Large intestine (tissue), 3 donors: ENCODE data around the gene FRMPD2. TPM values are rescaled to one million over a fixed set of nuclear protein-coding genes. Genes with fewer than 3 reads are reported as not detected.

Experiments used
- DNase-seq, 2 donors: peaks; one replicate each; pipeline versions ENCODE4 v3.0.0 to v3.0.0-alpha.2; 2013
- H3K27ac ChIP-seq: one replicate; pipeline ENCODE4 v1.5.1; 2013; ENCODE audit warnings: low read length
- H3K27me3 ChIP-seq: 2 replicates; pipeline ENCODE4 v1.6.1; 2013; ENCODE audit warnings: low read length; ENCODE audit not compliant: control insufficient read depth, insufficient read depth
- H3K36me3 ChIP-seq: 2 replicates; pipeline ENCODE4 v1.6.1; 2013; ENCODE audit warnings: low read length; ENCODE audit not compliant: control insufficient read depth, insufficient read depth
- H3K4me1 ChIP-seq: one replicate; pipeline ENCODE4 v1.6.1; 2013; ENCODE audit warnings: low read length; ENCODE audit not compliant: control insufficient read depth, insufficient read depth
- H3K4me3 ChIP-seq: one replicate; pipeline ENCODE4 v1.5.1; 2013; ENCODE audit warnings: low read length
- H3K9me3 ChIP-seq: one replicate; pipeline ENCODE4 v1.6.1; 2013; ENCODE audit warnings: mild to moderate bottlenecking, low read depth, low read length, moderate library complexity; ENCODE audit not compliant: control insufficient read depth
- WGBS: methylation state at CpG from one replicate; pipeline ENCODE4 v1.1.5; 2013; ENCODE audit warnings: low lambda C conversion rate; ENCODE audit not compliant: insufficient coverage; 5-methylcytosine and 5-hydroxymethylcytosine counted together
- polyA plus RNA-seq: library from polyadenylated mRNA; unstranded; fragments of 120-200 nt; gene quantifications from one replicate; pipeline ENCODE4 v1.2.1, GENCODE V29; 2013

The FRMPD2 gene
- polyA plus RNA-seq, 1 donor = 0.06 TPM

DNA sequence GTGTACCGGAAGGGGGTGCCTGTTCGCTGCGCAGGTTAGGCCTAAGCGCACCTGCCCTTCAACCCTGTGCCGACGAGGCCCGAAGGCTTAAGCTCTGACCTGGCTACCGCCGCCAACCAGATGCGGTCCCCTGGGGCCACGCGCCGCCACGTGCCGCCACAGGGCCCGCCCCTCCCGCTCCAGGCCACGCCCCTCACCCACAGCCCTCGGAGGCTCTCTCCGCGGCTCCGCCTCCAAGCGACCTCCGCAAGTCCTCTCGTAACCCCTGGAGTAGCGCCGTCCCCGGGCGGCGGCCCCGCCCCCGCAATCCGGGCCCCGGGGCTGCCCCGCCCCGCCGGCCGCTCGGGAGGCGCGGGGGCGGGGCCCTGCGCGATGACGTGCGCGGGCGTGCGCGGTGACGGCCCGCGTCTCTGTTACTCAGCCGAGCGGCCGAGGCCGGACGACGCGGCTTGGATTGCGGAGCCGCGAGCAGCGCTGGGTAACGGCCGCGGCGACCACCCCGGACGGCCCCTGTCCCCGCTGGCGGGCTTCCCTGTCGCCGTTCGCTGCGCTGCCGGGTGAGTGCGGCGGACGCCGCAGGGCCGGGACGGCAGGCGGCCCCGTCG lies 31.9 kb upstream of the FRMPD2 start, which contains the start of gene MAPK8:
TSS of gene MAPK8 (plus strand) at position 413 of the 605 bp plus-strand sequence. CDS start 94,984 bp downstream, outside the sequence.
- DNase-seq = peak; percentile 93 to 96
- Histone ChIP-seq H3K9me3 (no peaks in the 10 kb centered on the region), H3K4me1 (peaks cover 9% of the 10 kb centered on the region), H3K27me3 (peaks cover 2% of the 10 kb centered on the region), H3K4me3 (peak within 1 kb of the TSS; percentile 62), H3K27ac (peak within 1 kb of the TSS; percentile 58), H3K36me3 (no peaks in the 10 kb centered on the region)
- WGBS = no CpG with 5 or more reads among the region's 86 CpGs

DNA sequence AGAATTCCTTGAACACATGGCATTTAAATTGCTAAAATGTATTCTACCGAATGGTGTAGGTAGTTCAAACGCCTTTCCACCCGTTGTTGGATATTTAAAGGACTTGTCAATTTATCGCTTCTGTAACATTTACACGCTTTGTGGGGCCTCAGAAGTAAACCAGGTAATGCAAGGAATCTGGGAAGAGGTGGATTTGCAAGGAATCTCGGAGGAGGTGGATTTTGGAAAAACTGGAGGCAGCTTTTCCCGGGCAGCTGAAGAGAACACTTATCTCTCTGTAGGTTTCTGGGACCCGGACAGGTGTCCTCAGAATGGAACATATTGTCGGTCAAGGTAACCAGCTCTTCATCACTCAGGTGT lies 31.4 kb upstream of the FRMPD2 start:
- no CpG with 5 or more reads among the region's 9 CpGs for WGBS
- no peak for DNase-seq
- Histone ChIP-seq H3K4me1 (peaks cover 9% of the 10 kb centered on the region), H3K9me3 (no peaks in the 10 kb centered on the region), H3K27me3 (peaks cover 2% of the 10 kb centered on the region), H3K36me3 (no peaks in the 10 kb centered on the region), H3K4me3 (peak overlapping the region; percentile 25), H3K27ac (peak overlapping the region; percentile 43)

DNA sequence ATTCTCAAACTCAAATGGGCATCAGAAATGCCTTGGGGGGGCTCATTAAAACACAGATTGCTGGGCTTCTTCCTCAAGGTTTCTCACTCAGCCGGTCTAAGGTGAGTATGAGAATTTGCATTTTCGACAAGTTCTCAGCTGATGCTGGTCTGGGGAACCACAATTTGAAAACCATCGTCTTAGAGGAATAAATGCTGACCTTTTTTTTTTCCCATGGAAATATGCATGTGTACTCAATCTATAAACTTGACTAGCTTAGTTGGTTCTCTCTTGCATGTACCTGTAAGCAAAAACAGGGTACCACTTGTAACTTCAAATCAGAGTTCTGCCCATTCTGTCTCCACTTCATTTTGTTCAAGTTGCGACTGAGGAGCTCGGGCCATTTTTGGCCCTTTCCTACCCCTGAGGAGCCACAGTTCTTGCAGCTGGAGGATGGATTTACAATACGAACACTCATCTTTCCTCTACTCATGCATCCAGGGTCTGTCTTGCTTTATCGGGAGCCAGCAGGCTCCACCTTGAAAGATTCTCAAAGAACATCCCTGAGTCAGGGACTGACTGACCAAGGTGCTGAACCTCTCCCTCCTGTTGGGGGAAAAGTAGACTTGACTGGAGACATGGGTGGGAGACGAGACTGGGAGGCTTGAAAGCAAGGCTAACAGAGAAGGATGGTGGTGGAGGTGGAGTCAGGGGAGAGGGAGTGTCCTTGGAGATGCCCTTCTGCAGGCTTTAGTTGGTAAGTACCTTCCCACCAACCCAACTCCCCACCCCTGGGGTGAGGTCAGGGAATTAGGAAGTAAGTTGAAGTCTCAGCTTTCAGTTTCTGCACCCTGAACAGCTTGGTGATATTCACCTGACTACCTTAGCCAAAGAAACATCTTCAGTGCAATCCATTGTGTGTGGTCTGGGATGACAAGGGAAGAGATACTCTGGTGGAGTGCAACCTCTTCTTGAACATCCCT lies 28.3 kb upstream of the FRMPD2 start:
- WGBS = 94% methylated on average over 2 of the region's 8 CpGs
- H3K4me3 ChIP-seq = no peak overlapping the region
- no peaks in the 10 kb centered on the region for H3K36me3 ChIP-seq
- H3K4me1 ChIP-seq = peaks cover 3% of the 10 kb centered on the region
- H3K27ac ChIP-seq = no peak overlapping the region
- no peaks in the 10 kb centered on the region for H3K9me3 ChIP-seq
- H3K27me3 ChIP-seq = peaks cover 6% of the 10 kb centered on the region
- no peak for DNase-seq

DNA sequence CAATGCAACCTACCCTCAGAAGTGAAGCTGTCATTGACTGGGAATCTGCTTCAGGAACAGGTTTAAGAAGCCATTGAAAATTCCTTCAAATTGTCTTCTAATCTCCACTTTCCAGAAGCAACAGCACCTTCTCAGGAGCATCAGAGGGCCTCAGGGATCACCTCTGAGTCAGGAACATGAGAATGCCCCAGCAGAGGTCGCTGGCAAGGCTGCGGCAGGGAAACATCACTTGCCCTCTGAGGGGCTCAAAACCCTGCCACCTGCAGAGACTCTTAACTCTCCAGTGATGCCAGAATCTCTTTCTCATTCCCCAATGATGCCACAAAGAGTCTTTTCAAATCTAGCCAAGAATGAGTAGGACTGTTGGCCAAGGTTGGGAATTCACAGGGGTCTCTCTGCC lies 26.1 kb upstream of the FRMPD2 start:
- Histone ChIP-seq H3K9me3 (no peaks in the 10 kb centered on the region), H3K4me3 (no peak overlapping the region), H3K4me1 (no peaks in the 10 kb centered on the region), H3K27ac (no peak overlapping the region), H3K27me3 (peaks cover 6% of the 10 kb centered on the region), H3K36me3 (no peaks in the 10 kb centered on the region)
- WGBS = no CpG with 5 or more reads among the region's 2 CpGs
- DNase-seq = no peak

DNA sequence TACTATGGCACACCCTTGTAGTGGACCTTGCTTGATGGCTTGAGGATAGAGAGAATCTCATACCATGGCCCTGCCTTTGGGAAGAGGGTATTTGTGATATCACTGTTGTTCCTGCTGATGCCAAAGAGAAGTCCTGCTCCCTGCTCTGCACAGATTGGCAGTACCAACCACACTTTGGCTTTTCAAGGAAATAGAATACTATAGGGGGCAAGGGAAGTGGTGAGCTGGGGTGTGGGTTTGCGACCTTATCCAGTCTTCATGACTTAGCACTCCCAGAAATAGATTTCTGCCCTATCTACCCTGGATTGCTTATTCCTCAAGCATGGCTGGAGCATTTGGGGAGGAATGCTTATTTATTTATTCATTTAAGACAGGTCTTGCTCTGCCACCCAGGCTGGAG lies 25.2 kb upstream of the FRMPD2 start:
- WGBS = no CpG with 5 or more reads among the region's 1 CpG
- Histone ChIP-seq H3K4me1 (no peaks in the 10 kb centered on the region), H3K4me3 (no peak overlapping the region), H3K36me3 (no peaks in the 10 kb centered on the region), H3K9me3 (no peaks in the 10 kb centered on the region), H3K27me3 (peaks cover 6% of the 10 kb centered on the region), H3K27ac (no peak overlapping the region)
- no peak for DNase-seq

DNA sequence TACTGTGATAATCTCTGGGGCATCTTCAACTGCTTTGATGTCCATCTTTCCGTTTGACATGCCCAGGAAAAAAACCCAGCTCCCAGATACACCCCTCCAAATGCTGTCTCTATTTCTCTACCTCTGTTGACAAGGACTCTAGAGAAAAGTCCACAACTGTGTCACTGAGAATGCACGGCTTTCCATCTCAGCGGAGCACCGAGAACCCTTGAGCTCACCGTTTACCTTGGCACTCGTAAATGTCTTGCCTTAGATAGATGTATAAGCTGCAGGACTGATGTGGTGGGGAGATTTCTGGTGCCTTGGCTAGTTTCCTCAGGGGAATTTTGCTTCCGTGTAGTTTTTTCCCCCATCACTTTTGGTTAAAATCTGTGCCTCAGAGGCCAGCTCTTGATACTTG lies 24.6 kb upstream of the FRMPD2 start:
- no peak for DNase-seq
- H3K4me1 ChIP-seq = no peaks in the 10 kb centered on the region
- no peak overlapping the region for H3K4me3 ChIP-seq
- H3K27ac ChIP-seq = no peak overlapping the region
- WGBS = no CpG with 5 or more reads among the region's 7 CpGs
- H3K36me3 ChIP-seq = no peaks in the 10 kb centered on the region
- no peaks in the 10 kb centered on the region for H3K9me3 ChIP-seq
- peaks cover 4% of the 10 kb centered on the region for H3K27me3 ChIP-seq

DNA sequence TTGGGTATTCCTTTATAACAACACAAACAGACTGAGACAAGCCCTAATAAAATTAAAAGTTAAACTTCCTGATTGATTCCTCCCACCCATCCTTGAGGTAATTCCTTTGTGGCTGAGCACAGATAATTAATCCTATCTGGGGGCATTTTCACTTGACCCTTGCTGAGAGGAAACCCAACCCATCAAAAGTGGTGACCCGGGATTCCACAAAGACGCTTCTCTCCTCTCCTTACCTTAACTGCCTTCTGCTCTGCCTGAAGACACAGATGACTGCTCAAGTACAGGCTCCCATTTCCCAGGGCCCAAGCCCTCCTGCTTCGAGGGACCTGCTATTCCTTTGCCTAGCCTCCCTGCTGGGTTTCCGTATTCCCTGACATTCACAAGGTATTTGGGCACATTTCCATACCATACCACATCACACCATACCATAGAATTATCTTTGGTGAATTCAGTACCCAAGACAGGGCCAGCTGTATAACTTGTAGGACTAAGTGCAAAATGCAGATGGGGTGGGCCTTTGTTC lies 22.1 kb upstream of the FRMPD2 start:
- Histone ChIP-seq H3K4me3 (no peak overlapping the region), H3K9me3 (no peaks in the 10 kb centered on the region), H3K27ac (no peak overlapping the region), H3K27me3 (peaks cover 4% of the 10 kb centered on the region), H3K36me3 (no peaks in the 10 kb centered on the region), H3K4me1 (no peaks in the 10 kb centered on the region)
- WGBS = no CpG with 5 or more reads among the region's 4 CpGs
- DNase-seq = no peak

DNA sequence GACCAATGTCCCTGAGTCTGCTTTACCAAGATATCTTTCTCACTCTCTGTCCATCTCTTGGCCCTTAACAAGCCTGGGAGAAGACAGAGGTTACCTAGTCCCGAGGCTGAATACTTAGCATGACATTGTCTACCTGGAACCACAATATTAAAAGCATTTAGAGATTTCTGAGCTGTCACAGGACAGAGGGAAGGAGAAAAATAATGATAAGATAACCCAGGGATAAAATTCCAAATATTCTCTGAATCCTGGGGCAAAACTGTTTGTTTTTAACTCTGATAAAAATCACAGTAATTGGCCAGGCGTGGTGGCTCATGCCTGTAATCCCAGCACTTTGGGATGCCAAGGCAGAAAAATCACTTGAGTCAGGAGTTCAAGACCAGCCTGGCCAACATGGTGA lies 19.9 kb upstream of the FRMPD2 start:
- H3K4me1 ChIP-seq = peaks cover 8% of the 10 kb centered on the region
- no peaks in the 10 kb centered on the region for H3K9me3 ChIP-seq
- no CpG with 5 or more reads among the region's 2 CpGs for WGBS
- H3K27ac ChIP-seq = no peak overlapping the region
- no peak overlapping the region for H3K4me3 ChIP-seq
- H3K27me3 ChIP-seq = no peaks in the 10 kb centered on the region
- no peaks in the 10 kb centered on the region for H3K36me3 ChIP-seq
- no peak for DNase-seq

DNA sequence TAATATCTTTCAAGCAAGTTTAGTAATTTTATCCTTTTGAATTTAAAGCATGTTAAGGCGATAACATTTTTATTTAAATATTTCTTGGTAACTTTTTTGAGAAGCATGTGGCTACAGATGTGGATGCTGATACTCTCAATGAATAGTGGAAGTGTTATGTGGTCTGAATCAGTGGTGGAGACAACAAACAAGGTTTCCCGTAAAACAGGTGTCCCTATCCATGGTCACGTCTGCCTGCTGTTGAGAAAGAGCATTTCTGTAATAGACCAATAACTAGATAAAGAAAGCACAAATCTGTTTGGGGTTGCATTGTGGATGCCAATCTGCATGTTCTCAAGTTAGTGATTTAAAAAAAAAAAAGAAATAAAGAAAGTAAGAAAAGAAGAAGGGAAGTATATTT lies 18.1 kb upstream of the FRMPD2 start:
- 100% methylated on average over 1 of the region's 3 CpGs for WGBS

DNA sequence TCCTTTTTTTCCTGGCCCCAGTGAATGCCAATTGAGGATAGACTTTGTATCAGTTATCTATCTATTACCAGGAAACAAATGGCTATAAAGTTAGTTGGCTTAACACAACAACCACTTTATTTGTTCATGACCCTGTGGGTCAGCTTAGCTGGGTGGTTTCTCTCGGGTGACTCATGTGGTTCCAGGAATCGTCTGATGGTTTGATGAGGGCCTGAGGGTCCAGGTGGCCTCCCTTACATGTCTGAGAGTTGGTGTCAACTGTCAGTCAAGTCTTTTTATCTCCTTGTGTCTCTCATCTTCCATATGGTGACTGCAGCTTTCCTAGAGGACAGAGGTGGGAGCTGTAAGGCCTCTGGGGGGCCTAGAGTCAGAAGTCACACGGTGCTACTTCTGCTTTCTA lies 16.7 kb upstream of the FRMPD2 start:
- Histone ChIP-seq H3K27me3 (no peaks in the 10 kb centered on the region), H3K27ac (no peak overlapping the region), H3K9me3 (no peaks in the 10 kb centered on the region), H3K36me3 (no peaks in the 10 kb centered on the region), H3K4me3 (no peak overlapping the region), H3K4me1 (peaks cover 10% of the 10 kb centered on the region)
- WGBS = no CpG with 5 or more reads among the region's 3 CpGs
- peak in 1 of 2 donors; percentile 64 for DNase-seq

More for the DNA sequence above, 18.1 kb upstream of the FRMPD2 start:
- no peaks in the 10 kb centered on the region for H3K36me3 ChIP-seq
- H3K4me3 ChIP-seq = no peak overlapping the region
- no peaks in the 10 kb centered on the region for H3K9me3 ChIP-seq
- H3K27ac ChIP-seq = no peak overlapping the region
- H3K27me3 ChIP-seq = no peaks in the 10 kb centered on the region
- DNase-seq = no peak
- H3K4me1 ChIP-seq = peaks cover 10% of the 10 kb centered on the region
